Choroid plexus epithelial cell (primary cell): Measurements from ENCODE around the gene ARL6.

ENCODE experiments used
- DNase-seq: peaks from one replicate; pipeline ENCODE4 v3.0.0-alpha.2; 2010; ENCODE audit warnings: low read depth
- H3K4me3 ChIP-seq: 2 replicates; pipeline ENCODE4 v1.5.1; 2011; ENCODE audit warnings: low read depth, mild to moderate bottlenecking, control low read depth, low read length, moderate library complexity
- CTCF ChIP-seq: conservative IDR thresholded peaks from 2 replicates; pipeline ENCODE4 v1.5.1; 2011; ENCODE audit warnings: low read depth, mild to moderate bottlenecking, control low read depth, inconsistent platforms, low read length, moderate library complexity

ARL6 gene

DNA sequence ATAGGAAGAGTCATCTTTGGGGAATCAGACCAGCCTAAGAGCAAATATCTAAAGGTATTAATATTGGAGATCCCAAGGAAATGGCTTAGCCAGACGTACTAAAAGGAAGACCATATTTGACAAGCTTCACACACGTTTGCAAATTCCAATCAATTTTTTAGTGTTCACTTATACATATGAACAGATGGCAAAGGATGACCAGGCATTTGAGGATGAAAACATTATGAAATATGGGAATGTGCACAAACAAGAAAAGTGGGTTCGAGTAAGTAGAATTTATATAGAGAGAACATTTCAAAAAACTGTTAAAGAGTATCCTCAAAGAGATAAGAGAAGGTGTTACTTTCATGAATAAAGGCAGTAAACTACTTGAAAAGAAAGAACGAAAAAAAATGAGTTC is 31.4 kb downstream of the ARL6 start:
- no peak overlapping the region for H3K4me3 ChIP-seq
- DNase-seq, result no peak
- TF ChIP-seq CTCF, result no peak

DNA sequence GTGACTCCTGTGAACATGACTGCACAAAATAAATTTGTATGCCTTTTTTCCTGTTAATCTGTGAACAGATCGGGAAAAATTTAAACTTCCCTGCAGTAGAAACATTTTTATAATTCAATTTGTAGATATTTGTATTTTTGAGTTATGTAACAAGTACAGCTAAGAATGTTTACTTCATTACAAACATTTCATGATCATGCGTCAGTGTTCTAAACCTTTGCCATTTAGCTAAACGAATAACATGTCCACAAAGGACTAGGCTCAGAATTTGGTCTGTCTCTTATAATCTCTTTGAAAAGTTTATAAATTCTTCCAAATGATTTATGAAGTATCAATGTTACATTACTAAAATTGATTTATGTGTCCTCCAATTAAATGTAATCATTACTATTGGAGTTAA is 39.9 kb downstream of the ARL6 start:
- TF ChIP-seq CTCF, result no peak
- no peak for DNase-seq
- H3K4me3 ChIP-seq, result no peak overlapping the region

- H3K4me3 ChIP-seq, result no peak overlapping the region
- TF ChIP-seq CTCF, result no peak
- DNase-seq, result peak; percentile 27
These were observed 46.3 kb downstream of the ARL6 start for GRCh38 chr3:97810779-97811390.

- no peak overlapping the region for H3K4me3 ChIP-seq
- TF ChIP-seq CTCF, result no peak
- no peak for DNase-seq
These were observed 50.8 kb downstream of the ARL6 start for GRCh38 chr3:97815149-97815917.

GRCh38 chr3:97816811-97817210 is 52.3 kb downstream of the ARL6 start:
- H3K4me3 ChIP-seq, result no peak overlapping the region
- no peak for DNase-seq
- TF ChIP-seq CTCF, result no peak

DNA sequence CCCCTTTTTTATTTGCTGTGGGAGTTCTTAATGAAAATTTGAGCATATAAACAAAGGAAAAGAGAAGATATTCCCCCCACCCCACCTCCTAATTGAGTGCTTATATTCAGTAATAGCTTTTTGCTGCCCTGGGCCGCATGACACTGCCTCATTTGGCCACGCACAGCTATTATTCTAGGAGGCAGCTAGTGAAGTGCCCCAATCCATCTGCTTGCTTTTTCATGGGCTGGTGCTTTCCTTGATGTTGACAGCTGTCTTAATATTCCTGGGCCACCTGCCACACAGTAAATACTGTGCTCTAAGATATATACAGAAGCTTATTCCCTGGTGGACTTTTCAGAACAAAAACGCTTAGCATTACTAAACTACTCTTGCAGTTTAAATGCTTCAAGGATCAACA is 53.4 kb downstream of the ARL6 start:
- no peak for TF ChIP-seq CTCF
- no peak overlapping the region for H3K4me3 ChIP-seq
- no peak for DNase-seq

DNA sequence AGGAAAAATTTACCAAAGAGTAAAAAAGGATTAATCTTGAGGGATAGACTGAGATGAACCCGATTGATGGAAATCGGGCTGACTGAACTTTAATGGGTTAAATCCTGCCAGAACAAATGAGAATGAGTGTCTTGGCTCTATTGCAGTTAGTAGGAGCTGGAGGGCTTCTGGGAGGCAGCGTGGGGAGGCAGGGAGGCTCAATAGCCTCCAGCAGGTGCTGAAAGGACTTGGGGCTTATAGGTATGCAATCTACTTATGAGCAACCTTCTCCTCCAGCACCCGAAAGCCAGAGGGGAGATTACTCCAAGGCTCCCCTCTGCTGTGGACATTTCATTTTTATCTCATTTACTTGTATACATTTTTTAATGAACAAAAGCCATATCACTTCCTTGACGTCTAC is 56.2 kb downstream of the ARL6 start:
- no peak for TF ChIP-seq CTCF
- no peak for DNase-seq
- peak overlapping the region; percentile 84 for H3K4me3 ChIP-seq
